BJ (cell line): ENCODE measurements around the gene NCKIPSD. TPM values are rescaled to one million over a fixed set of nuclear protein-coding genes. Genes with fewer than 3 reads are reported as not detected.

Source experiments
- CTCF ChIA-PET: fragments of 350-600 bp; formaldehyde crosslinking; extraction: SDS; loops from one replicate; lab custom pipeline; 2021; ENCODE audit warnings: antibody characterized with exemption, inconsistent platforms; lab: Yijun Ruan, JAX
- POLR2A ChIA-PET: fragments of 300-600 bp; sonication (Branson Sonifier 250); formaldehyde crosslinking; extraction: SDS; loops from one replicate; lab custom pipeline; 2021; ENCODE audit warnings: antibody characterized with exemption; lab: Charles Lee
- DNase-seq: peaks from one replicate; pipeline ENCODE4 v3.0.0-alpha.2; 2011; ENCODE audit warnings: low read depth
- H3K27me3 ChIP-seq: 2 replicates; pipeline ENCODE4 v1.6.0; 2011; ENCODE audit warnings: low read length; ENCODE audit not compliant: control insufficient read depth, insufficient read depth
- H3K36me3 ChIP-seq: 2 replicates; pipeline ENCODE4 v1.5.1; 2011; ENCODE audit warnings: low read length; ENCODE audit not compliant: control insufficient read depth, insufficient read depth
- H3K4me3 ChIP-seq: 2 replicates; pipeline ENCODE4 v1.5.1; 2011; ENCODE audit warnings: low read depth, mild to moderate bottlenecking, control low read depth, low read length
- polyA plus RNA-seq: library from polyadenylated mRNA; depleted of rRNA; stranded (reverse); fragments of >200 nt; gene quantifications from 2 replicates; pipeline ENCODE4 v1.2.3, GENCODE V29; 2011
- TF ChIP-seq, protein P1 (sequence below): IDR thresholded peaks from 2 replicates; pipeline ENCODE4 v1.5.1; 2011; ENCODE audit warnings: low read depth, mild to moderate bottlenecking, control low read depth, inconsistent platforms, low read length, moderate library complexity; ENCODE audit not compliant: insufficient read depth

Gene NCKIPSD
- polyA plus RNA-seq, 1 experiment: 34.9 TPM

GRCh38 chr3:48678056-48678455 is 7.7 kb downstream of the NCKIPSD start:
- no peak for DNase-seq
- H3K36me3 ChIP-seq: peaks cover 46% of the 10 kb centered on the region
- ChIA-PET POLR2A (no interaction called here), CTCF (interaction anchor here (3.0 kb wide), 1 partner anchor 14 kb away, joined by 10 read pairs; no protein-coding TSS in a partner anchor)
- no peak overlapping the region for H3K4me3 ChIP-seq
- no peaks in the 10 kb centered on the region for H3K27me3 ChIP-seq
- TF ChIP-seq, protein P1, sequence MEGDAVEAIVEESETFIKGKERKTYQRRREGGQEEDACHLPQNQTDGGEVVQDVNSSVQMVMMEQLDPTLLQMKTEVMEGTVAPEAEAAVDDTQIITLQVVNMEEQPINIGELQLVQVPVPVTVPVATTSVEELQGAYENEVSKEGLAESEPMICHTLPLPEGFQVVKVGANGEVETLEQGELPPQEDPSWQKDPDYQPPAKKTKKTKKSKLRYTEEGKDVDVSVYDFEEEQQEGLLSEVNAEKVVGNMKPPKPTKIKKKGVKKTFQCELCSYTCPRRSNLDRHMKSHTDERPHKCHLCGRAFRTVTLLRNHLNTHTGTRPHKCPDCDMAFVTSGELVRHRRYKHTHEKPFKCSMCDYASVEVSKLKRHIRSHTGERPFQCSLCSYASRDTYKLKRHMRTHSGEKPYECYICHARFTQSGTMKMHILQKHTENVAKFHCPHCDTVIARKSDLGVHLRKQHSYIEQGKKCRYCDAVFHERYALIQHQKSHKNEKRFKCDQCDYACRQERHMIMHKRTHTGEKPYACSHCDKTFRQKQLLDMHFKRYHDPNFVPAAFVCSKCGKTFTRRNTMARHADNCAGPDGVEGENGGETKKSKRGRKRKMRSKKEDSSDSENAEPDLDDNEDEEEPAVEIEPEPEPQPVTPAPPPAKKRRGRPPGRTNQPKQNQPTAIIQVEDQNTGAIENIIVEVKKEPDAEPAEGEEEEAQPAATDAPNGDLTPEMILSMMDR: no peak

- ChIA-PET POLR2A (no interaction called here), CTCF (interaction anchor here (1.2 to 1.6 kb wide), 3 partner anchors 9 to 12 kb away, joined by 3 to 11 read pairs (median 4); no protein-coding TSS in a partner anchor)
- Histone ChIP-seq H3K4me3 (no peak overlapping the region), H3K27me3 (no peaks in the 10 kb centered on the region), H3K36me3 (peaks cover 28% of the 10 kb centered on the region)
- no peak for DNase-seq
- TF ChIP-seq, protein P1: no peak
Measured at GRCh38 chr3:48674505-48674904, 11.2 kb downstream of the NCKIPSD start.

GRCh38 chr3:48672522-48672921 is 13.2 kb downstream of the NCKIPSD start:
- POLR2A ChIA-PET: interaction anchor here (0.6 kb wide), 1 partner anchor 432 kb away, joined by 3 read pairs; no protein-coding TSS in a partner anchor
- Histone ChIP-seq H3K36me3 (peaks cover 15% of the 10 kb centered on the region), H3K4me3 (no peak overlapping the region), H3K27me3 (no peaks in the 10 kb centered on the region)
- CTCF ChIA-PET: interaction anchor here (1.5 kb wide), 1 partner anchor 13 kb away, joined by 3 read pairs; the partner anchor contains the start of gene NCKIPSD
- TF ChIP-seq, protein P1: no peak
- no peak for DNase-seq

DNA sequence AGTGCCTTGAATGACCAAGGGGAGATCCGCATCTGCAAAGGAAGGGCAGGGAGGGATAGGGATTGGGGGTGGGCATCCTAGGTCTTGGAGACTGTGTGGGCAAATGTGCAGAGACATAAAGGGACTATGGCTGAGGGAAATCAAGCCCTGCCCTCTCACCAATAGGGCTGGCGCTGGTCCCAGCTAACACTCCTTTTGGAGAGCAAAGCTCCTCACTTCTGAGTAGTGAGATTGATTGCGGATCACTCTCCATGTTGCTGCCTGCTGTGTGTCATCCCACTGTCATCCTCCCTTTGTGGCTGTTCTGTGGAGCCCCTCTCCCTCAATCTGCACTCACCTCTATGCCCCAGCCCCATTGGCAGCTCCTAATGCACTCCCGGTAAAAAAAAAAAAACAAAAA is 20.8 kb downstream of the NCKIPSD start:
- CTCF ChIA-PET: interaction anchor here (0.8 to 4.1 kb wide), 8 partner anchors 9 to 229 kb away, joined by 4 to 32 read pairs (median 10); partner anchors contain the start of gene SLC26A6
- POLR2A ChIA-PET: no interaction called here
- peaks cover 2% of the 10 kb centered on the region; the same call in 1 of the 2 replicates for H3K36me3 ChIP-seq
- DNase-seq: no peak
- H3K27me3 ChIP-seq: no peaks in the 10 kb centered on the region
- no peak overlapping the region for H3K4me3 ChIP-seq
- TF ChIP-seq, protein P1: no peak

DNA sequence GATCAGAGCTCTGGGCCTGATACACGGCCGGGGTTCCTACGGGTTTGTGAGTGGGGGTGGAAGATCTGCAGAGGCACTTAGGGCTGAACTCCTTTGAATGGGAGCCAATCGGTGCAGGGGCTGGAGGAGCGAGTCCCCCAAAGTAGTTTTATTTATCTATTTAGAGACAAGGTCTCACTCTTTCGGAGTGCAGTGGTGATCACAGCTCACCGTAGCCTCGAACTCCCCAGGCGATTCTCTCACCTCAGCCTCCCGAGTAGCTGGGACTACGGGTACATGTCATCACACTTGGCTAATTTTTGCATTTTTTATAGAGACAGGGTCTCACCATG is 21.4 kb downstream of the NCKIPSD start:
- DNase-seq: no peak
- Histone ChIP-seq H3K27me3 (no peaks in the 10 kb centered on the region), H3K4me3 (no peak overlapping the region), H3K36me3 (peaks cover 2% of the 10 kb centered on the region; the same call in 1 of the 2 replicates)
- TF ChIP-seq, protein P1: no peak
- ChIA-PET POLR2A (interaction anchor here (1.6 kb wide), 1 partner anchor 29 kb away, joined by 4 read pairs; the partner anchor contains the start of gene SLC26A6), CTCF (interaction anchor here (0.6 to 4.1 kb wide), 12 partner anchors 10 to 637 kb away, joined by 3 to 32 read pairs (median 5); partner anchors contain the start of genes SLC26A6 and UCN2)
